DND-41 (cell line): ENCODE measurements around the gene NDUFA3.

Experiments
- EZH2 ChIP-seq: IDR thresholded peaks from 3 replicates; pipeline ENCODE4 v1.6.1; 2012; ENCODE audit warnings: borderline replicate concordance, low read depth, mild to moderate bottlenecking, moderate library complexity, low read length, inconsistent platforms; ENCODE audit not compliant: severe bottlenecking
- TF ChIP-seq, protein P1 (sequence below): IDR thresholded peaks from 2 replicates; pipeline ENCODE4 v1.5.1; 2012; ENCODE audit warnings: borderline replicate concordance, low read length, moderate library complexity, mild to moderate bottlenecking; ENCODE audit not compliant: poor library complexity, severe bottlenecking; ENCODE audit errors: extremely low read depth

DNA sequence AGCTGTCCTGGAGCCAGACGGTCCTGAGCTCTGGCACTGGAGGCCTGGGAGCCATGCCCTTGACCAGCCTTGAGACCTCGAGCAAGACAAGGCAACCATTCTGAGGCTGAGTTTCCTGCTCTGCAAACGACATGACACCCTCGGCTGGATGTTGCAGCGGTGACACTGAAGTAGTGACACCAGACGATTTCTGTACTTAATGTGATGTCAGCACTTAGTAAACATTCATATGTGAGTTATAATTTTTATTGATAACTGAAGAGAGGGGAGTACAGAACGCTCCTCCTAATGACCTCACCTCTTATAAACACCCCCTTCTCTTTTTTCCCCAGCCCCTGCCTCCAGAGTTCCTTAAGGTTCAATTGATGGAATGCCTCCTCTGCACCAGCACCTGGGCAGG lies 5.8 kb downstream of the NDUFA3 start:
- TF ChIP-seq, protein P1, sequence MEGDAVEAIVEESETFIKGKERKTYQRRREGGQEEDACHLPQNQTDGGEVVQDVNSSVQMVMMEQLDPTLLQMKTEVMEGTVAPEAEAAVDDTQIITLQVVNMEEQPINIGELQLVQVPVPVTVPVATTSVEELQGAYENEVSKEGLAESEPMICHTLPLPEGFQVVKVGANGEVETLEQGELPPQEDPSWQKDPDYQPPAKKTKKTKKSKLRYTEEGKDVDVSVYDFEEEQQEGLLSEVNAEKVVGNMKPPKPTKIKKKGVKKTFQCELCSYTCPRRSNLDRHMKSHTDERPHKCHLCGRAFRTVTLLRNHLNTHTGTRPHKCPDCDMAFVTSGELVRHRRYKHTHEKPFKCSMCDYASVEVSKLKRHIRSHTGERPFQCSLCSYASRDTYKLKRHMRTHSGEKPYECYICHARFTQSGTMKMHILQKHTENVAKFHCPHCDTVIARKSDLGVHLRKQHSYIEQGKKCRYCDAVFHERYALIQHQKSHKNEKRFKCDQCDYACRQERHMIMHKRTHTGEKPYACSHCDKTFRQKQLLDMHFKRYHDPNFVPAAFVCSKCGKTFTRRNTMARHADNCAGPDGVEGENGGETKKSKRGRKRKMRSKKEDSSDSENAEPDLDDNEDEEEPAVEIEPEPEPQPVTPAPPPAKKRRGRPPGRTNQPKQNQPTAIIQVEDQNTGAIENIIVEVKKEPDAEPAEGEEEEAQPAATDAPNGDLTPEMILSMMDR = no peak
- no peak for TF ChIP-seq EZH2
